Natural killer cell (primary cell): Measurements from ENCODE around the gene EGFLAM. TPM values are rescaled to one million over a fixed set of nuclear protein-coding genes. Genes with fewer than 3 reads are reported as not detected.

Source experiments
- ATAC-seq, 3 donors: fragments of 150-1000 bp in 2 of 3; fragments of 200-7000 bp in 1 of 3; cut with Tn5 transposase; 1 replicate in 1 of 3; 2 replicates in 2 of 3; pipeline ENCODE4 v1.10.0; 2021; ENCODE audit warnings: mild to moderate bottlenecking in 2 of 3, moderate library complexity in 2 of 3
- DNase-seq, 2 donors: peaks; one replicate each; pipeline versions ENCODE4 v3.0.0 to v3.0.0-alpha.2; 2013 to 2021; ENCODE audit warnings: mixed read lengths in 1 of 2
- H3K27ac ChIP-seq: one replicate; pipeline ENCODE4 v1.5.1; 2013; ENCODE audit warnings: mild to moderate bottlenecking, low read length
- H3K27me3 ChIP-seq: one replicate; pipeline ENCODE4 v1.6.1; 2013; ENCODE audit warnings: low read length; ENCODE audit not compliant: control insufficient read depth, insufficient read depth
- H3K36me3 ChIP-seq: one replicate; pipeline ENCODE4 v1.6.1; 2013; ENCODE audit warnings: low read length; ENCODE audit not compliant: control insufficient read depth, insufficient read depth
- H3K4me1 ChIP-seq: one replicate; pipeline ENCODE4 v1.6.1; 2013; ENCODE audit warnings: low read length; ENCODE audit not compliant: control insufficient read depth, insufficient read depth
- H3K4me3 ChIP-seq: one replicate; pipeline ENCODE4 v1.5.1; 2013; ENCODE audit warnings: low read length
- H3K9me3 ChIP-seq: one replicate; pipeline ENCODE4 v1.6.1; 2013; ENCODE audit warnings: low read length; ENCODE audit not compliant: control insufficient read depth, insufficient read depth
- H3K27ac Mint-ChIP-seq, 2 donors: one replicate each; pipeline ENCODE4 v1.8.0; 2022; ENCODE audit warnings: mild to moderate bottlenecking in 2 of 2, mixed read lengths in 2 of 2, moderate library complexity in 1 of 2
- H3K27me3 Mint-ChIP-seq, 2 donors: one replicate each; pipeline ENCODE4 v1.8.0; 2022; ENCODE audit warnings: low read depth in 2 of 2, mixed read lengths in 2 of 2
- H3K36me3 Mint-ChIP-seq: one replicate; pipeline ENCODE4 v1.8.0; 2022; ENCODE audit warnings: mixed read lengths
- H3K4me1 Mint-ChIP-seq, 2 donors: one replicate each; pipeline ENCODE4 v1.8.0; 2022; ENCODE audit warnings: mixed read lengths in 2 of 2
- H3K4me3 Mint-ChIP-seq: one replicate; pipeline ENCODE4 v1.8.0; 2022; ENCODE audit warnings: mild to moderate bottlenecking, moderate library complexity, mixed read lengths
- H3K9me3 Mint-ChIP-seq, 2 donors: one replicate each; pipeline ENCODE4 v1.8.0; 2022; ENCODE audit warnings: mixed read lengths in 2 of 2
- CTCF ChIP-seq: fragments of 200-600 bp; IDR thresholded peaks from one replicate; pipeline ENCODE4 v1.8.0; 2022; ENCODE audit warnings: antibody characterized with exemption
- WGBS: methylation state at CpG from one replicate; pipeline ENCODE4 v1.1.7; 2013; ENCODE audit warnings: missing lambda C conversion rate; ENCODE audit not compliant: insufficient coverage; 5-methylcytosine and 5-hydroxymethylcytosine counted together
- intact Hi-C: fragments of 100-400 bp; cut with micrococcal nuclease; formaldehyde crosslinking; loops from one replicate; pipeline ENCODE4 v1.14.2; 2022
- total RNA-seq, 4 donors: library from RNA; stranded (reverse); fragments of 120-200 nt in 1 of 4; gene quantifications; one replicate each; pipeline versions ENCODE4 v1.2.3 to v1.2.4, GENCODE V29; 2013 to 2022

EGFLAM gene
- total RNA-seq, 3 donors from 2014 or later (not counting 1 experiment from before 2014, with no cell fraction given), result not detected

DNA sequence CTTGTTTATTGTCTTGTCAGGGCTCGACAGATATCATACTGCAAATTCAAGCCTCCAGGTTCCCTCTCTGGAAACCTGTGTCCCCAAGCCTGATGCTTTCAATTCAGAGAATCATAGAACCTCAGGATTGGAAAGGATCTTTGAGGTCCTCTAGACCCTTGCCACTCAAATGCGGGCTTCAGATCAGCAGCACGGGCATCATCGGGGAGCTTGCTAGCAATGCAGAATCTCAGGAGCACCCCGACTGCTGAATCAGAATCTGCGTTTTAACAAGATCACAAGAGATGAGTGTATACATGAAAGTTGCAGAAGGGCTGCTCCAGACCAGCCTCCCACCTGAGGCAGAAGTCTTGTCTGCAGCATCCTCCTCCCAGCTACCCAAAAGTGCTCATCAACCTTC lies 13.1 kb upstream of the EGFLAM start:
- no peak for DNase-seq
- peaks cover 2 to 8% of the 10 kb centered on the region in 2 donors for H3K27me3 Mint-ChIP-seq
- ATAC-seq, result no peak
- H3K9me3 Mint-ChIP-seq, result peaks cover 0 to 2% of the 10 kb centered on the region in 2 donors
- no peaks in the 10 kb centered on the region for H3K27me3 ChIP-seq
- WGBS, result 93% methylated on average over 6 of the region's 6 CpGs
- no peaks in the 10 kb centered on the region for H3K9me3 ChIP-seq
- H3K36me3 Mint-ChIP-seq, result no peaks in the 10 kb centered on the region
- no peaks in the 10 kb centered on the region for H3K4me1 ChIP-seq
- no peak for TF ChIP-seq CTCF
- no peak overlapping the region for H3K27ac ChIP-seq
- H3K4me1 Mint-ChIP-seq, result no peaks in the 10 kb centered on the region
- no peak overlapping the region for H3K4me3 Mint-ChIP-seq
- no peak overlapping the region for H3K4me3 ChIP-seq
- H3K27ac Mint-ChIP-seq, result no peak overlapping the region
- H3K36me3 ChIP-seq, result no peaks in the 10 kb centered on the region
- intact Hi-C loops, result no loop called here

GRCh38 chr5:38249301-38249700 lies 9.1 kb upstream of the EGFLAM start:
- no peaks in the 10 kb centered on the region for H3K4me1 Mint-ChIP-seq
- Histone ChIP-seq H3K36me3 (no peaks in the 10 kb centered on the region), H3K4me3 (no peak overlapping the region), H3K27me3 (no peaks in the 10 kb centered on the region), H3K4me1 (no peaks in the 10 kb centered on the region), H3K27ac (no peak overlapping the region), H3K9me3 (no peaks in the 10 kb centered on the region)
- WGBS, result 32% methylated on average over 1 of the region's 1 CpG
- no peak for ATAC-seq
- DNase-seq, result no peak
- no peak overlapping the region for H3K4me3 Mint-ChIP-seq
- no peak overlapping the region for H3K27ac Mint-ChIP-seq
- no peak for TF ChIP-seq CTCF
- H3K27me3 Mint-ChIP-seq, result peaks cover 7 to 18% of the 10 kb centered on the region in 2 donors
- intact Hi-C loops, result no loop called here
- peaks cover 7 to 8% of the 10 kb centered on the region in 2 donors for H3K9me3 Mint-ChIP-seq
- no peaks in the 10 kb centered on the region for H3K36me3 Mint-ChIP-seq

- Mint-ChIP-seq H3K4me3 (no peak overlapping the region), H3K4me1 (no peaks in the 10 kb centered on the region), H3K36me3 (no peaks in the 10 kb centered on the region), H3K27me3 (peaks cover 9 to 23% of the 10 kb centered on the region in 2 donors), H3K27ac (no peak overlapping the region), H3K9me3 (peaks cover 7 to 8% of the 10 kb centered on the region in 2 donors)
- 68% methylated on average over 2 of the region's 2 CpGs for WGBS
- H3K4me3 ChIP-seq, result no peak overlapping the region
- no peaks in the 10 kb centered on the region for H3K4me1 ChIP-seq
- H3K36me3 ChIP-seq, result no peaks in the 10 kb centered on the region
- H3K27me3 ChIP-seq, result no peaks in the 10 kb centered on the region
- no peaks in the 10 kb centered on the region for H3K9me3 ChIP-seq
- DNase-seq, result no peak
- TF ChIP-seq CTCF, result no peak
- ATAC-seq, result no peak
- no peak overlapping the region for H3K27ac ChIP-seq
- intact Hi-C loops, result no loop called here
Measured at GRCh38 chr5:38249812-38250211, 8.5 kb upstream of the EGFLAM start.

GRCh38 chr5:38250763-38251448 lies 7.5 kb upstream of the EGFLAM start:
- H3K36me3 Mint-ChIP-seq, result peaks cover 7% of the 10 kb centered on the region

More at GRCh38 chr5:38250763-38251448, 7.5 kb upstream of the EGFLAM start:
- Histone ChIP-seq H3K36me3 (no peaks in the 10 kb centered on the region), H3K27ac (no peak overlapping the region), H3K4me1 (no peaks in the 10 kb centered on the region), H3K27me3 (peaks cover 3% of the 10 kb centered on the region), H3K4me3 (no peak overlapping the region), H3K9me3 (no peaks in the 10 kb centered on the region)
- TF ChIP-seq CTCF, result no peak
- H3K4me3 Mint-ChIP-seq, result no peak overlapping the region
- DNase-seq (no peak), ATAC-seq (no peak)
- peaks cover 7 to 8% of the 10 kb centered on the region in 2 donors for H3K9me3 Mint-ChIP-seq
- H3K4me1 Mint-ChIP-seq, result no peaks in the 10 kb centered on the region
- 81% methylated on average over 7 of the region's 8 CpGs for WGBS
- intact Hi-C loops, result no loop called here
- H3K27ac Mint-ChIP-seq, result no peak overlapping the region
- H3K27me3 Mint-ChIP-seq, result peaks cover 17 to 34% of the 10 kb centered on the region in 2 donors
